ENCODE results near the gene MCUR1.

DNA sequence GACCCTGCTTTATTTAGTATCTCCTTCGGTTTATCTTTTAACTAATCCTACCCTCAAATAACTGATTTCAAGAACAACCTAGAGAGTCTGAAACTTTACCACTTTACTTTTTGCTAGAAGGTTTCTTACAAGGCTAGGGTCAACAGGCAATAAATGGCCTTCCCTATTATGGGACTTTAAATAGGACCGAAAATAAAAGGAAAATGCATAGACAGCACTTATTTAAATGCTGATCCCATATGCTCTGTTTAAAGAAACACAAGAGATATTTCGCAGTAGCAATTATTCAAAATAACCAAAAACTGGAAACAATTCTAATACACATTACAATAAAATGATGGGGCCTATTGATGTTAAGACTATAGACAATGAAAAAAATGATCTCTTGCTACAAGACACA lies 13.7 kb downstream of the MCUR1 start:
- TF ChIP-seq SNRNP70 (IDR thresholded peaks at IDR 0.05; ENCODE audit: low read depth, low read length) (no peak), NFYC (CRISPR knock-in tag; IDR thresholded peaks at IDR 0.05) (no peak), NONO (IDR thresholded peaks at IDR 0.05) (no peak), NONO (CRISPR knock-in tag; conservative IDR thresholded peaks at IDR 0.05) (no peak)

Data from HepG2 (cell line).